Esophagus muscularis mucosa (tissue), 3 donors: ENCODE measurements around the gene UPF3A.

Experiments
- POLR2AphosphoS5 ChIP-seq, 2 donors: sonication (generic); formaldehyde crosslinking; IDR thresholded peaks; one replicate each; pipeline ENCODE4 v1.6.1; 2017; ENCODE audit warnings: antibody characterized with exemption in 2 of 2
- TF ChIP-seq, protein P1 (sequence below), 3 experiments: fragments of 200-600 bp in 2 of 3; fragments of 450-650 bp in 1 of 3; sonication (generic) in 2 of 3; IDR thresholded peaks; one replicate each; pipeline ENCODE4 v1.5.1; 2017 to 2019; ENCODE audit warnings: antibody characterized with exemption in 3 of 3, mild to moderate bottlenecking in 2 of 3, moderate library complexity in 1 of 3

GRCh38 chr13:114285166-114285808 lies 3.9 kb downstream of the UPF3A start:
- TF ChIP-seq, protein P1, sequence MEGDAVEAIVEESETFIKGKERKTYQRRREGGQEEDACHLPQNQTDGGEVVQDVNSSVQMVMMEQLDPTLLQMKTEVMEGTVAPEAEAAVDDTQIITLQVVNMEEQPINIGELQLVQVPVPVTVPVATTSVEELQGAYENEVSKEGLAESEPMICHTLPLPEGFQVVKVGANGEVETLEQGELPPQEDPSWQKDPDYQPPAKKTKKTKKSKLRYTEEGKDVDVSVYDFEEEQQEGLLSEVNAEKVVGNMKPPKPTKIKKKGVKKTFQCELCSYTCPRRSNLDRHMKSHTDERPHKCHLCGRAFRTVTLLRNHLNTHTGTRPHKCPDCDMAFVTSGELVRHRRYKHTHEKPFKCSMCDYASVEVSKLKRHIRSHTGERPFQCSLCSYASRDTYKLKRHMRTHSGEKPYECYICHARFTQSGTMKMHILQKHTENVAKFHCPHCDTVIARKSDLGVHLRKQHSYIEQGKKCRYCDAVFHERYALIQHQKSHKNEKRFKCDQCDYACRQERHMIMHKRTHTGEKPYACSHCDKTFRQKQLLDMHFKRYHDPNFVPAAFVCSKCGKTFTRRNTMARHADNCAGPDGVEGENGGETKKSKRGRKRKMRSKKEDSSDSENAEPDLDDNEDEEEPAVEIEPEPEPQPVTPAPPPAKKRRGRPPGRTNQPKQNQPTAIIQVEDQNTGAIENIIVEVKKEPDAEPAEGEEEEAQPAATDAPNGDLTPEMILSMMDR (IDR thresholded peaks at IDR 0.05), result no peak
- no peak for TF ChIP-seq POLR2AphosphoS5 (IDR thresholded peaks at IDR 0.05)
